HG03571 (cell line): ENCODE measurements around the gene YWHAG.
"Not testable (repeated sequence)": the region's sequence is repeated elsewhere in the genome, so short reads cannot be mapped to it uniquely, and the experiment has no call there.

Source experiments
- ATAC-seq: cut with Tn5 transposase; IDR thresholded peaks from one replicate; pipeline ENCODE4 v1.9.1; 2021; ENCODE audit not compliant: unreplicated experiment

YWHAG gene

DNA sequence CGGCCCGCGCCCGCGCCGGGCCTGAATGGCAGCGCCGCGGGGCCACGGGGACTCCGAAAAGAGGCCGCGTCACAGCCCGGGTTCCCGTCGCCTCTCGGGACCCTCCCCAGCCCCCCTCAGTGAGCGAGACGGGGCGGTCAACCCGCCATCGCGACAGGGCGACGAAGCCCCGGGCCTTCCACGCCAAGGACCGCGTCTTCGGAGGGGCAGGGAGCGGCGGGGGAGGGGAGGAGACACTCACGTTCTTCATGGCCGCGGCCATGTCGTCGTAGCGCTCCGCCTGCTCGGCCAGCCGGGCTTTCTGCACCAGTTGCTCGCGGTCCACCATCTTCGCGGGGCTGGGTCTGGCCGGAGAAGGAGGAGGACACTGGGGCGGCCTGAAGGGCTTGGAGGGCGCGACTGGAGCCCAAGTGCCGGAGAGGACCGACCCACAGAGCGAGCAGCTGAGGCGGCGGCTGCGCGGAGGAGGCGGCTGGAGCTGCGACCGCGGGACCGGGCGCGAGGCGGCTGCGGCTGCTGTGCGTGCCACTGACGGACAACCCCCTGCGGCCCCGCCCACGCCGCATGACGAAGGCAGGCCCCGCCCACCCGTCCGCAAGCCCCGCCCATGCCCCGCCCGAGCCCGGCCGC is at the start of gene YWHAG:
TSS of gene YWHAG (minus strand) at position 511 of the 630 bp plus-strand sequence. CDS start at position 328, 183 bp downstream.
- peak; percentile 58 for ATAC-seq

DNA sequence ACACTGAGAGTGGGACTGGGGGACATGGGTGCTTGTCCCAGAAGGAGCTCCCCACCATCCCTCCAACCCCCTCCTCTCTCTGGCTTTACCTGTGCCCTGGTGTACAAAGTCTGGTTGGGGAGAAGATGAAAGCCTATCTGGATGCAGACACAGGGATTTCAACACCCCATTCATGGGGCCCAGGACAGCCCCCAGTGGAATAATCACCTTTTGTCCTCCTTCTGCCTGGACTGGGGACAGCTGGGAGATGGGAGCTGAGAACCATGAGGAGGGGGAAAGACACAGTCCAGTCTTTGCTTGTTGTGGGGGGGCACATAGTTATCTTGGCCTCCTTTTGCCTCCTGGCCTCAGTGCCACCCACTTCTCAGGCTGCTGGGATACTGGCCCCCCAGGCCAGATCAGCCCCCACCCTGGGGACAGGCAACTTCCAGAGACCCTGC is 49.4 kb upstream of the YWHAG start:
- ATAC-seq, result no peak

DNA sequence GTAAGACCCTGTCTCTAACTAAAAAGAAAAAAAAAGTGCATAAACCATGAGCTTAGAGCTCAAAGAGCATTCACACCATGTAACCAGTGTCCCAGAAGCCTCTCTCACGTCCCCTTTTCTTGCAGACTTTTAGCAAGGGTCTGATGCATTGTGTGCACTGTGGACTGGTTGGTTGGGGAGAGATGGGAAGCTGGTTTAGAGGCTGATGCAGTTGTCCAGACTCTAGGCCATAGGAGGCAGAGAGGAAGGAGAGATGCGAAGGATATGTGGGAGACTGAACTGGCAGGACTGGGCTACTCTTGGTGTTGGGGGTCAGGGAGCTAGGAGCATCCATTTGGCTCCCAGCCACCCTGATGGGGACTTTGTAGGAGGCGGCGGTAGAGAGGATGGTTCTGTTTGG is 48.9 kb upstream of the YWHAG start:
- ATAC-seq, result no peak

DNA sequence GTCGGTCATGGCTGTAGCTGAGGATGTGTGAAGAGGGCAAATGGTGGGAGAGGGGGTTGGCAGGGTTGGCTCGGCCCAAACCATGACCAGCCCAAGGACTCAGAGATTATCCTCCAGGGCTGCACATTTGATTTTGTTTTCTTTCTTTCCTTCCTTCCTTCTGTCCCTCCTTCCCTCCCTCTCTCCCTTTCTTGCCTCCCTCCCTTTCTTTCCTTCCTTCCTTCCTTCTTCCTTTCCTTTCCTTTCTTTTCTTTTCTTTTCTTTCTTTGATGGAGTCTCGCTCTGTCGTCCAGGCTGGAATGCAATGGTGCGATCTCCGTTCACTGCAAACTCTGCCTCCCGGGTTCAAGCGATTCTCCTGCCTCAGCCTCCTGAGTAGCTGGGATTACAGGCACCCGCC is 46.9 kb upstream of the YWHAG start:
- ATAC-seq, result no peak

DNA sequence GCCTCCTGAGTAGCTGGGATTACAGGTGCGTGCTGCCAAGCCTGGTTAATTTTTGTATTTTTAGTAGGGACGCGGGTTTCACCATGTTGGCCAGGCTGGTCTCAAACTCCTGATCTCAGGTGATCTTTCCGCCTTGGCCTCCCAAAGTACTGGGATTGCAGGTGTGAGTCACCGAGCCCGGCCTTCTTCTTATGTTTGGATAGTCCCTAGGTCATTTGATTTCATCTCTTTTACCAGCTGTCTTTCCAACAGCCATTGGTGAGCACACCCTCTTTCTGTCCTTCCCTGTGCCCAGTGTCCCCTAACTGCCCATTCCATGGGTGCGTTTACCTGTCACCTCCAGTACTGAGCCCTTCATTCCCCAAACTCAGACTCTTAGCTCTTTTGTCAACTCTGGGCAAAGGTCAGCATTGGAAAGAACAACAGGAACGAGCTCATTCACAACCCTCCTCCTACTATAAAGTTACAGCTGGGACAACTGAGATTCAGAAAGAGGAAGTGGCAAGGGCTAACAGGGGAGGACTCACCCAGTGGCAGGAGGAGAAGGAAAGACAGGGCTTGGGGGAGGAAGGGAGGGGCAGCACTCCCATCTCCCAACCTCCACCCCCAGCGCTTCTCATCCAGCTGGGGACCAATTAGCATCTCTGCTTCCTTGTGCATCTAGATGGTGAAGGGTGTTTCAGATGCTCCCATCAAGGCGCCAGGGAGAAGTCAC is 45.1 kb upstream of the YWHAG start:
- ATAC-seq, result no peak

DNA sequence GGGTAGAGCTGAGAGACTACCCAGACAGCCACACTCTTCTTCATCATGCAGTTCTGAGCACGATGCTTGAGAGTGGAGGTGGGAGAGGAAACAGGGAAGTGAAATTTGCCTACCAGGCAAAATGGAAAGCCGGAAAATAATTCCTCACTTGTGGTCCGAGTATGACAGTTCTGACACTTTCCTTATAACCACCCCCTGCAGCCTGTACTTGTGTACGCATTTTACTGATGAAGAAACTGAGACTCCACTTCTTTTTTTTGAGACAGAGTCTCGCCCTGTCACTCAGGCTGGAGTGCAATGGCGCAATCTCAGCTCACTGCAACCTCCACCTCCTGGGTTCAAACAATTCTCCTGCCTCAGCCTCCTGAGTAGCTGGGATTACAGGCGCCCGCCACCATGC is 44.3 kb upstream of the YWHAG start:
- not testable (repeated sequence) for ATAC-seq

DNA sequence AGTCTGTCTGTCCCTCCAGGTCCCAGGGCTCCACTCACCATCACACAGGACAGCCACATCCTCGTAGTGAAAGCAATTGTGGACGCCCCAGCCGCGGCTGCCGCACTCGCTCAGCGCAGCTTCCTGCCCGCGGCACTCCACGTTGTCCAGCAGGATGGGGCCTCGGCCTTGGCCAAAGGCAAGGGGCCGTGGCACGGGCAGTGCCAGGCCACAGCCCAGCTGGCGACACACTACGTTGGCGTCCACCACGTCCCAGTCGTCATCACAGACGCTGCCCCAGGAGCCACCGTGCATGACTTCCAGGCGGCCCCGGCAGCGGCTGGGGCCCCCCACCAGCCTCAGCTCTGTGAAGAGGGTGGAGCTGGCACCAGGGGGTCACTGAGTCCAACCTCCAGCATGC is 41.5 kb upstream of the YWHAG start:
- no peak for ATAC-seq

DNA sequence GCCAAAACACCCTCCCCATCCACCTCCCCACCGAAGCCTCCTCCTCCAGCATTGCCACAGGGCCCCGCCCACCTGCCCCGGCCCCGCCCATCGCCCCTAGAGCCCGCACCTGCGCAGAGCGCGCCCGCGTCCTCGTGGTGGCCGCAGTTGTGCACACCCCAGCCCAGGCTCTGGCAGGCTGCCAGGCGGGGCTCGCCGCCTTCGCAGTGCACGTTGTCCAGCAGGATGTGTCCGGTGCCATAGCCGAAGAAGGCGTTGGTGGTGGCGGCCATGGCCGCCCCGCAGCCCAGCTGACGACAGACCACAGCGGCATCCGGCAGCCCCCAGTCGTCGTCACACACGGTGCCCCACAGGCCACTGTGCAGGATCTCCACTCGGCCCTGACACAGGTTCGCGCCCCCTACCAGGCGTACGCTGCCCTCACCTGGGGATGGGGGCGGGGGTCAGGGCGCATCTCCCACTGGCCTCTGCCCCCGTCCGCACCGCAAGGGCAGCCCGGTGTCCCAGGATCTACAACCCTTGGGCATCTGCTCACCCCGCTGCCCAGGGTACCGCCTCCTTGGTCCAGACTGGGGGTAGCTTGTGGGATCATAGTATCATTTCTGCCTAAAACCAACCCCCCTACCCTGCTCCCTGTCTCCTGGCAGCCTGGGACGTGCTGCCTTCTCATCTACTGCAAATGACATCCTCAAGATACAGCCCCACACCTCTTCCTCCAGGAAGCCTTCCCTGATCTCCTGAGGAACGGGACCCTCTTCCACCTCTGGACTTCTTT is 38.8 kb upstream of the YWHAG start:
- no peak for ATAC-seq

DNA sequence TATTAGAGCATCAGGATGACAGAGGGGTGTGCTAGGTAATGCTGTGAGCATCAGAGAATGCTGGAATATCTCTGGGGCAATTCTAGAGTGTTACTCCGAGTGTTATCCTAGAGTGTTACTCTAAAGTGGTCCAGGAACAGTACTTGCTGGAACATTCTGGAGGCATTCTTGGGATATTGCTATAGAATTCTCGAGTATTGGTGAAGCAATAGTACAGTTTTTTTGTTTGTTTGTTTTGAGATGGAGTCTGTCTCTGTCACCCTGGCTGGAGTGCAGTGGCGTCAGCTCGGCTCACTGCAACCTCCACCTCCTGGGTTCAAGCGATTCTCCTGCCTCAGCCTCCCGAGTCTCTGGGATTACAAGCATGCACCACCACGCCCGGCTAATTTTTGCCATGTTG is 38.1 kb upstream of the YWHAG start:
- no peak for ATAC-seq

DNA sequence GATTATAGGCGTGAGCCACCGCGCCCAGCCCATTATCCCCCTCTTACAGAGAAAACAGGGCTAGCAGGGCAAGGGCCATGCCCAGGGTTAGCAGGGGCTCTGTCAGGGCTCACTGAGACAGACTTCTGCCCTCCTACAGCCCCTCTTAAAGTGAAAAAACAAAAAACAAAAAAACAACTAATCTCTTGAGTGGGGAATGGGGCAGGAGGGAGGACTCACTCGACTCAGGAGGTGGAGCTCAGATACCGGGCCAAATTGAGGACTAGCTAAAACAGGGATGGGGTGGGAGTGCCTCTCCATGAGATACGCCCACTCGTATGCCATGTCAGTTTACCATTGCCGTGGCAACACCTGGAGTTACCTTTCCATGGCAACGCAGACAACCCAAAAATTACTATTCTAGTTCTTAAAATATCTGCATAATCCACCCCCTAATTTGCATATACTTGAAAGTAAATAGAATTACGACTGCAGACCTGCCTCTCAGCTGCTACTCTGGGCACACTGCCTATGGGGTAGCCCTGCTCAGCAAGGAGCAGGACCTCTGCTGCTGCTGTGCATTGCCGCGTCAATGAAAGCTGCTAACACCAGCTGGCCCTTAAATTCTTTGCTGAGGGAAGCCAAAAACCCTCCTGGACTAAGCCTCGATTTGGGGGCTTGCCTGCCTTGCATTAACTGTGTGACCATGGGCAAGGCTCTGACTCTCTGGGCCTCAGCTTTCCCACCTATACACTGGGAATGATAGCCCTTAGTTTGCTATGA is 37.4 kb upstream of the YWHAG start:
- no peak for ATAC-seq

DNA sequence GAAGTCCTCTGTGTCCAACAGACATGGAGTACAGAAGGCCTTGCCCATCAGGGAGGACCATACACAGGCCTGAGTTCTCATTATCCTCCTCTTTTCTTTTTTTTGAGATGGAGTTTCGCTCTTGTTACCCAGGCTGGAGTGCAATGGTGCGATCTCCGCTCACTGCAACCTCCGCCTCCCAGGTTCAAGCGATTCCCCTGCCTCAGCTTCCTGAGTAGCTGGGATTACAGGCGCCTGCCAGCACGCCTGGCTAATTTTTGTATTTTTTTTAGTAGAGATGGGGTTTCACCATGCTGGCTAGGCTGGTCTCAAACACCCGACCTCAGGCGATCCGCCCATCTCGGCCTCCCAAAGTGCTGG is 36.8 kb upstream of the YWHAG start:
- ATAC-seq, result not testable (repeated sequence)

DNA sequence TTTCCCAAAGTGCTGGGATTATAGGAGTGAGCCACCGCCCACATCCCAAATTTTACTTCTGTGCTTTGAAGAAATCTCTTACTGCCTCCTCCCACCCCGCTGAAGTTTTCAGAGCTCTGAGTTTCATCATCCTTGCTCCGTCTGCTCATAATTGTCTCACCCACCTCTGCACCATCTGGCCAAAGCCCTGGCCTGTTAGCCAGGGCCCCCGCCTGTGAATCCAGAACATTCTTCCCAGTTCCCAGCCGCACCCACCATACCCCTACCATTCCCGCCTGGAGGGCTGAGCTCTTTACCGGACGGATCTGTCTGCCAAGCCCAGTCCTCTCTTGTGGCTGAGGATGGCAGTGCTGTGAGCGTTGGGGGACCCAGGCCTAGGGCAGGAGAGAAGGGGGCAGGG is 36.2 kb upstream of the YWHAG start:
- ATAC-seq, result no peak

DNA sequence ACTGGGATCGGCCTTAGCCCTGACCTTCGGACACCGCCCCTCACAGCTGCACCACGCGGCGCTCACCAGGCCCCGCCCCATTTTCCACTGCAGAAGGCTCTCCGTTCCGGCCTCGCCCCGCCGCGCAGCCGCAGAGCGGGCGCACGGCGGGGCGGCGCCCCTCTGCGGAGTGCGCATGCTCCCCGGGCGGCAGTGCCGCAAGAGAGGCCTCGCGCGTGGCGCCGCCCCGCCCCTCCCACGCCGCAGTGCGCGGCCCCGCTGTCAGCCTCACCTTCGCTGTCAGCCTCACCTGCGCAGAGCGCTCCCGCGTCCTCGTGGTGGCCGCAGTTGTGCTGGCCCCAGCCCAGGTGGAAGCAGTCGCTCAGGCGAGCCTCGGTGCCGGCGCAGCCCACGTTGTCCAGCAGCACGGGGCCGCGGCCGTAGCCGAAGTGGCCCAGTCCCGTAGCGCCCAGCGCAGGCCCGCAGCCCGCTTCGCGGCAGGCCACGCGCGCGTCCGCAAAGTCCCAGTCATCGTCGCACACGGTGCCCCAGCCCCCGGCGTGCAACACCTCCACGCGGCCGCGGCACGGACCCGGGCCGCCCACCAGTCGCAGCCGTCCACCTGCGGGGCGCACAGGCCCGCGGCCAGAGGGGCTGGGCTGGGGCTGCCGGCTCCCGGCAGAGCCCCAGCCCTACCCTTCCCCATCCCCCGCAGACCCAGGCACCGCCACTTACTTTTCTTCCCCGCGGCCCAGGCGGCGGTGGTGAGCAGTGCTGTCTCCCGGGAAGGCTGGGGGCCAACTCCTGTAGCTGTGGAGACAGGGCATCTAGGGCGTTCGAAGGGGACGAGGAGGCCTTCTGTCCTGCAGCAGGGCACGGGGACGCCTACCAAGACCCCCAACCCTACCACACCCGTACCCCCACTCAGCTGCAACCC is 34.6 kb upstream of the YWHAG start:
- ATAC-seq, result peak; percentile 72

DNA sequence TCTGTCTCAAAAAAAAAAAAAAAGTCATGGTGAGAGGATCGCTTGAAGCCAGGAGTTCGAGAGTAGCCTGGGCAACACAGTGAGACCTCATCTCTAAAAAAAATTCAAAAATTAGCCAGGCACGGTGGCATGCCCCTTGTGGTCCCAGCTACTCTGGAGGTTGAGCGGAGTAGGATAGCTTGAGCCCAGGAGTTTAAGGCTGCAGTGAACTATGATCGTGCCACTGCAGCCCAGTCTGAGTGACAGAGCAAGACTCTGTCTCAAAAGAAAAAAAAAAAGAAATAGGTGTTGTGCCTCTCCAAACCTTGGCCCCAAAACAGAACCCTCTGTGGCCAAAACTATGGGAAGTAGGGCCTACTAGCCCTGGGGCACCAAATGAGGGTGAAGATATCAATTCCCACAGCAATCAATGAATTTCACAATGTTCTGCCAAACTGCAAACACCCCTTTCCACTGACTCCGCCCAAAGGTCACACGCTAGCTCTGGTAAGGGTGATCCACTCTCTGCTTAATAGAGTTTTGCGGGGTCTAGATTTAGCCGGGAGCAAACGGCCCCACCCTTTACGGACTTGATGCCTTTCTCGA is 33.8 kb upstream of the YWHAG start:
- no peak for ATAC-seq

DNA sequence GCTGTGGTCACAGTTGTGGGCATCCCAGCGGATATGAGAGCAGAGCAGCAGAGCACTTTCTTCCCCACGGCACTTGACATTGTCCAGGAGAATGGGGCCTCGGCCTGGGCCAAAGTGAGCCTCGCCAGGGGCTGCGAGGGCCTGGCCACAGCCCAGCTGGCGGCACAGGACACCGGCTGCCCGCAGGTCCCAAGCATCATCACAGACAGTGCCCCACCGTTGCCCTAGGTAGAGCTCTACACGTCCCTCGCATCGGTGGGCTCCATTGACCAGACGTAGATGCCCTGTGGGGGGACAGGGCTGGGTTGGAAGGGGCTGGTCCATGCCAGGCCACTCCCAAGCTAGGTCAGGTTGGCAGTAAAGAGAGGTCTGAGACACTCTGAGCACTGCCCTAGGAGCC is 31.3 kb upstream of the YWHAG start:
- ATAC-seq, result no peak

DNA sequence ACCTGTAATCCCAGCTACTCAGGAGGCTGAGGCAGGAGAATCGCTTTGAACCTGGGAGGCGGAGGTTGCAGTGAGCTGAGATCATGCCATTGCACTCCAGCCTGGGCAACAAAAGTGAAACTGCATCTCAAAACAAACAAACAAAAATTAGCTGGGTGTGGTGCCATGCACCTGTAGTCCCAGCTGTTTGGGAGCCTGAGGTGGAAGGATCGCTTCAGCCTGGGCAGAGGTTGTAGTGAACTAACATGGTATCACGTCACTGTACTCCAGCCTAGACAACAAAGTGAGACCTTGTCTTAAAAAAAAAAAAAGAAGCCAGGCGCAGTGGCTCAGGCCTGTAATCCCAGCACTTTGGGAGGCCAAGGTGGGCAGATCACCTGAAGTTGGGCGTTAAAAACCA is 29.0 kb upstream of the YWHAG start:
- not testable (repeated sequence) for ATAC-seq

DNA sequence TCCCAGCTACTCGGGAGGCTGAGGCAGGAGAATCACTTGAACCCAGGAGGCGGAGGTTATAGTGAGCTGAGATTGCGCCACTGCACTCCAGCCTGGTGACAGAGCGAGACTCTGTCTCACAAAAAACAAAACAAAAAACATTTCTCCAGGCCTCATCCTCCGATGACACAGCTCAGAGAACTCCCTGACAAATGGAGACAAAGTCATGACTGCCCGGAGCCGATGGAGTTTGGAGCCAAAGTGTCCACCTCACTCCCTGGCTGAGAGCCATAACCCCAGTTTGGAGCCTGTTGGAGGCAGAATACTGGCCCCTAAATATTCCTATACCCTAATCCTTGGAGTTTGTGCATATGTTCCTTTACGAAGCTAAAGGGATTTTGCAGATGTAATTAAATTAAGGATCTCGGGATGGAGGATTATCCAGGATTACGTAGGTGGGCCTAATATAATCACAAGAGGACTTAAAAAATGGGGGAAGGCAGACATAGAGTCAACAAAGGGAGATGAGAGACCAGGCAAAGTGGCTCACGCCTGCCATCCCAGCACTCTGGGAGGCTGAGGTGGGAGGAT is 28.0 kb upstream of the YWHAG start:
- ATAC-seq, result no peak

DNA sequence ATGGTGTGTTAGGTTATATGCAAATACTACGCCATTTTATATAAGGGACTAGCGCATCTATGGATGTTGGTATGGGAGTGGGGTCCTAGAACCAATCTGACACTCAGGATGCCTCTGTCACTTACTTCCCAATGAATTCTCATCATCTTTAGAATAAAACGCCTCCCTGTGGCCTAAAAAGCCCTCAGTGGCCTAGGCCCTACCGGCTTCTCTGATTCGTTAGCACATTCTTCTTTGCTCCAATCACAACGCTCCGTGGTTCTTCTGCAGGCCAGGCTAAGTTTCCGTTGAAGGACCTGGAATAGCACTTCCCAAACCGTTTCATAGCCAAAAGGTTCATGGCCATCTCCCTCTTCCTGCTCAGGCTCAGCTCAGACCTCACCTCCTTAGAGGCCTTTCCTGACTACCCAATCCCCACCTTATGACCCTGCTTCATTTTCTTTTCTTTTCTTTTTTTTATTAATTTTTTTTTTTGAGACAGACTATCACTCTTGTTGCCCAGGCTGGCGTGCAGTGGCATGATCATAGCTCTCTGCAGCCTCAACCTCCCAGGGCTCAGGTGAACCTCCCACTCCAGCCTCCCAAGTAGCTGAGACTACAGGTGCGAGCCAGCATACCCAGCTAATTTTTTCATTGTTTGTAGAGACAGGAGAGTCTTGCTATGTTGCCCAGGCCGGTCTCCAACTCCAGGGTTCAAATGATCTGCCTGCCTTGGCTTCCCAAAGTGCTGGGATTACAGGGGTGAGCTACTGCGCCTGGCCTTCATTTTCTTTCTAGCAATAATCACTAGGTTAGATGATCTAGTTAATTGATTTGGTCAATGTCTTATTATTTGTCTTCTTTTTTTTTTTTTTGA is 24.5 kb upstream of the YWHAG start:
- no peak for ATAC-seq

DNA sequence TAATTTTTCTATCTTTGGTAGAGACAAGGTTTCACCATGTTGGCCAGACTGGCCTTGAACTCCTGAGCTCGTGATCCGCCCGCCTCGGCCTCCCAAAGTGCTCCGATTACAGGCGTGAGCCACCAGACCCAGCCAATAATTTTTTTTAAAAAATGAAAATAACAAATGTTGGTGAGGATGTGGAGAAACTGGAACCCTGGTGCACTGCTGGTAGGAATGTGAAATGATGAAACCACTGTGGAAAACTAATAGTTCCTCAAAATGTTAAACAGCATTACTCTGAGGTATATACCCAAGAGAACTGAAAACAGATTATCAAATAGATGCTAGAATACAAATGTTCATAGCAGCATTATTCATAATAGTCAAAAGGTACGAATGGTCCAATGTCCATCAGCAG is 23.0 kb upstream of the YWHAG start:
- no peak for ATAC-seq
